ENCODE measurements around the gene GRIA3.
"Not testable (repeated sequence)": the region's sequence is repeated elsewhere in the genome, so short reads cannot be mapped to it uniquely, and the experiment has no call there.

Gene GRIA3

DNA sequence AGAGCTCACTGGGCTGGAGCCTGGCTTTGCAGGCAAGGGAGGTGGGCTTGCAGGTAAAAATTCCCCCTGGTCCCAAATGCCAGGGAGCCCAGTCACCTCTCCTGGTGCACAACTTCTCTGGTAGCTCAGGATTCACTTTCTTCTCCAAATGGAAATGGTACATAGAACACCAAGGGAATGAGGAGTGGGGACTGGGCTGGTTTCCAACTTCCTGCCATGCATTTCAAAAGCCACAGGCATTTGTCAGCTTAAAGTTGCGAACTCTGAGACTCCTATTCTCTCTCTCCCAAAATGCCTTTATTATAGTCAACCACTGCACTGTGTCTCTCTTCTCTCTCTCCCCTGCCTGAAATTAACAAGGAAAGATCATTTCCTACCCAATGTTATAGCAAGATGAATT lies 177.3 kb downstream of the GRIA3 start:
- no peak for DNase-seq

- not testable (repeated sequence) for DNase-seq
Observed at GRCh38 chrX:123386196-123386595, 202.1 kb downstream of the GRIA3 start.

- no peak for DNase-seq
Observed at GRCh38 chrX:123392921-123393320, 208.8 kb downstream of the GRIA3 start.

- no peak for DNase-seq
Observed at GRCh38 chrX:123399709-123400108, 215.6 kb downstream of the GRIA3 start.

DNA sequence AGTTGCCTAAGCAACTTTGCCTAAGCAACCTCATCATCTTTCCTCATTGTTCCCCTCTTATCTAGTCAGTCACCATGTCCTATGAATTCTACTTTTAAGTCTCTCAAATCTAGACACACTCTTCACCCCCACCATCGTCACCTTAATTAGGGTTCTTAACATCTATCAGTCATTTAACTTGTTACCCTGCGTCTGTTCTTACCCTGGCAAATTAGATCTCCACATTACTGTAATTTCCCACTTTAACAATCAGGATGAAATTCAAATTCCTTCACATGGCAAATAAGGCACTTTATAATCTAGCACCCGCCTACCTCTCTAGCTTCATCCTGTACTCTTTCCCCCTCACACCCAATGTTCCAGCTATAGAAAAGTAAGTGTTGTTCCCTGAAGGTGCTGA lies 221.2 kb downstream of the GRIA3 start:
- no peak for DNase-seq

DNA sequence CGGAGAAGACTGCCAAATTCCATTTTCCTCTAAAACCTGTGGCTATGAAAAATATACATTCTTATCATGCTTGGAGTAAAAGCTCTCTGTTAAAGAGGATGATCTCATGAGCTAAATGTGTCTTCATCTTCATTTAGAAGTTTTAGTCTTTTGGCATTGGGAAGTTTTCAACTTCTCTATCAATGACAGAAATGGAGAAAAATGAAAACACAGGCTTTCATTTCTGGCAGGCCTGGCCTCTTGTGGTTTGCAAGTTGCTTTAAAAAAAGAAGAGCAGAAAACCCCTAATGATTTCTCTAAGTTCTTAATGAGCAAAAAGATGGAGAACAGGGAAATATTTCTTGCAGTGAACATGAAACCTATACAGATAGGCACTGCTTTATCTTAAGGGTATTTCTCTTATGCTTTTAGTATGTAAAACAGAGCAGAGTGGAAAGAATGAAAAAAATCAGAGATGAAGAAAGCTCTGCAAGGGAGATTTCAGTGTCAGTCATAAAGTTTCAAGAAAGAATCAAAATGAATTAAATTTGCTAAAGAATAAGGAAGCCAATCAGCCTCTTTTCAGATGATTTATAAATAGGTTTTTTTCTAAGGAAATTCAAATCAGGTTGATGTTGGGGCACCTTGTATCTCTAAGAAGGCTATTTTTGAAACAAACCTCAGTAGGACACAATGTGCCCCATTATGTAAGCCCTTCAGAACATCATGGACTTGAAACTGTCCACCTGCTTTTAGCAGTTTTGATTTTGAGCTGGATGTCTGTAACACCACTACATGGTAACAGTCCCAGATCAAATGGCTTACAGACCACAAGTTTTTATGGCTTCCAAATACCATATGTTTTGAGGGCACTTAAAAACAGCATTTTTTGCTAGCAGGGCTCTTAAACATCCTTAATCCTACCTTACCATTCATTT lies 225.0 kb downstream of the GRIA3 start:
- no peak for DNase-seq

DNA sequence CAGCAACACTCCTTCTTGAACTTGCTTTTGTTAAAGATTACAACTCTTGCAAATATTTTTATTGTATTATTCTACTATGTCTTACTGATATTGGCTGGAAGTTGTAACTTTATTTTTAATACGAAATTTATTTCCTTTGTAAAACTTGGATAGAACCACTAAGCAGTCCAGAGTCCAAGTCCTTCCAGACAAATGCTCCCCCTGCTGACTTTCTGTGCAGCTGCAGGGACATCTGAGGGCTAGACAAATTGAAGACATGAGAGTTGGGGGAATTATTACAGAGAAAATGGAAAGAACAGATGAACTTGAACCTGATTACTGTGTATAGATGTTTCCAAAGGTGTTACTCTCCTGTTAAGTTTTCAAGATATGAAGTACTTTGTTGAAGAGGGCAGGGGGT lies 238.8 kb downstream of the GRIA3 start:
- DNase-seq: no peak

- DNase-seq: no peak
Observed at GRCh38 chrX:123424546-123424945, 240.5 kb downstream of the GRIA3 start.

DNA sequence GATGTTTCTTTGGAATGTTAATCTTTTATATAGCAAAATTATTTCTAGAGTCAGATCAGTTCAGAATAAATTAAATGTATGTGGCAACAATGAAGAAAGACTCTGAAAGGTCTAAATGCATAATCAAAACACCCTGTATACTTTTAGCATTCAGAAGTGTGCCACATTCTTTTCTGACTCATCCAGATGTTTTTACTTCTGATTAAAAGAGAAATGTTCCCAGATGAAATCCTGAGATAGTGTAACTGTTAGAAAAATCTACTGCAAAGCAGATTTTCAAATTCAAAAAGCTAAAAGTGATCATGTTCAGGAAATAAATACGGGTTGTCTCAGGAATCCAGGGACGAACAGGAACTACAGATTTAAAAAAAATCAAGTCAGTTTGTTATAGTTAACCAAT lies 241.4 kb downstream of the GRIA3 start:
- no peak for DNase-seq

DNA sequence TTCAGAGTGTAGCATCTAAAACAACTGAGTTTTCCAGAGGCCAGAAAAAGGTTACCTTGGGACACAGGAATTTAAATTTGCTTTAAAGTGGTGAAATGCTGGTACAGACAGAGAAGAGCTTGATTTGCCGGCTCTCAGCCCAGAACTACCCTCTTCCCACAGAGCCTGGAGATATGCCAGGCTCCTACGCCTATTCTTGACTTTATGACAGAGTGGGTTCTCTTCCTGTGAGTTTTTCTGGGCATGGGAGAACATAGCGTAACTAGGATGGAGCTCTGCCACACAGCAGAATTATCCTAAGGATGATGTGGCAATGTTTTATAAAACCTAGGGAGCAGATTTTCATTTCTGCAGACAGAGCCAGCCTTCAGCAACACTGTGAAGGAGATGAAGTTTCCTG lies 241.8 kb downstream of the GRIA3 start:
- no peak for DNase-seq

- DNase-seq: no peak
Observed at GRCh38 chrX:123432361-123433150, 248.5 kb downstream of the GRIA3 start.

DNA sequence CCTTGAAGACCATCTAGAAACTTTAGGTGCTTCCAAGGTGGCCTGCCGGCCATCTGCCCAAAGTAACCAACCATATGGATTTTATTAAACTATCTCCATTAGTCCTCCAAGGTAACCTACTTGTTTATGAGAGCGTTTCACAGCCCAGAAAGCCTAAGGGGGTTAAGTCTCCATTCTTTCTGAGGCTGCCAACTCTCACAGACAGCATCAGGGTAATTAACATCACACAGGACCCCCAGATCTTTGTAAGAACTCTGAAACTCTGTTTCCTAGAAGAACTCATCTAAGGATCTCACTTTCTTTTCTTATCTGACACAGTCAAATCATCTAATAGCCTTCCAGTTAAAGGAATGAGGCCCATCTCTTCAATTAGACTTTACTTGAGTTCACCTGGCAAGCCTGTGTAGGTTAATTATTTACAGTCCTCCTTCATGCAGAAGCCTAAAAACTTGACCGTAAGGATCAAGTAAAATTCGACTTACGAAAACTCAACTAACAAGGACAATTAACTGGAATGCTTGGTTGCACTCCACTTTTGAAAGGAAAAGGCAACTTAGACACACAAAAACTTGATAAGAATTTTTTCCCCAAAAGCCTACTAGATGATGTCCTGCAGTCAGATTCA lies 252.5 kb downstream of the GRIA3 start:
- no peak for DNase-seq

DNA sequence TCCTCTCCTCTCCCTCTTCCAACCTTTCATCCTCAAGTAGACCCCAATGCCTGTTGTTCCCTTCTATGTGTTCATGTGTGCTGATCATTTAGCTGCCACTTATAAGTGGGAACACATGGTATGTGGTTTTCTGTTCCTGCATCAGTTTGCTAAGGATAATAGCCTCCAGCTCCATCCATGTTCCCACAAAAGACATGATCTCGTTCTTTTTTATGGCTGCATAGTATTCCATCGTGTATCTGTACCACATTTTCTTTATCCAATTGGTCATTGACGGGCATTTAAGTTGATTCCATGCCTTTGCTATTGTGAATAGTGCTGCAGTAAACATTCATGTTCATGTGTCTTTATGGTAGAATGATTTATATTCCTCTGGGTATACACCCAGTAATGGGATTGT lies 255.8 kb downstream of the GRIA3 start:
- not testable (repeated sequence) for DNase-seq

DNA sequence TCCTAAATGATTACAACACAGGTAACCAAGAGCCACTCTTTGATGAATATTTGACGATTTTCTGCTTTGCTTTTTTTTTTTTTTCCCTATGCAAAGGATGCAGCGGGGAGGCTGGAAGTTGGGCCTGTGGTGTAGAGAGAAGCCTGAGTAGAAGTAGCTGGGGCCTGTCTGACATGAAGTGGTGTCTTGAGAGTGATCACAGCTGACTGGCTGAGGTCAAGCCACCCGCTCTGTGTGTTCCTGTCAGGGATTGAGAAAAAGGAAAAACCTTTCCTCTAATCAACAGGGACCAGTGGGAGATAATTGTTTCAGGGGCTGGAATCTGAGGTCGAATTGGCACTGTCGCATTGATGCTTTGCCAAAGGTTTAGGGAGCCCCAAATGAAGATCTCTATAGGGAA lies 258.7 kb downstream of the GRIA3 start:
- DNase-seq: no peak

DNA sequence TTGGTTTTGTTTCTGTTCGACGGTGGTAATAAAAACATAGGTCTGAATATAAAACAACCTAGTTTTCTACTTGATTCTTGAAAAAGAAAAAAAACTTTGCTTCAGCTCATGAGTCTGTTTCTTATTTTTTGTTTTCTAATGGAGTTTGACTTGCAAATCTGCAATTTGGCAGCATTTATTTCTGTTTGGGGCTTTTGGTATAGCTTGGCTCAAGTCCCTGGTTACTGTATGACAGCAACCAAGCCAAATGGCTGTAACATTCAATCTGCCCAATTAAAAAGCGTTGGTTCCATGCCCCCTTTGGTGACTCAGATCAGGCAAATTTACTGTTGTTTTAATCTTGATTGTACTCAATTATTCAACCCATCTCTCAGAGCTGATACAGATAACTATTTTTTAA lies 263.4 kb downstream of the GRIA3 start:
- no peak for DNase-seq

GRCh38 chrX:123449335-123449734 lies 265.3 kb downstream of the GRIA3 start:
- DNase-seq: no peak

- no peak for DNase-seq
Observed at GRCh38 chrX:123450222-123450621, 266.1 kb downstream of the GRIA3 start.

- DNase-seq: no peak
Observed at GRCh38 chrX:123454712-123455431, 270.8 kb downstream of the GRIA3 start.

- DNase-seq: no peak
Observed at GRCh38 chrX:123455693-123456092, 271.6 kb downstream of the GRIA3 start.

DNA sequence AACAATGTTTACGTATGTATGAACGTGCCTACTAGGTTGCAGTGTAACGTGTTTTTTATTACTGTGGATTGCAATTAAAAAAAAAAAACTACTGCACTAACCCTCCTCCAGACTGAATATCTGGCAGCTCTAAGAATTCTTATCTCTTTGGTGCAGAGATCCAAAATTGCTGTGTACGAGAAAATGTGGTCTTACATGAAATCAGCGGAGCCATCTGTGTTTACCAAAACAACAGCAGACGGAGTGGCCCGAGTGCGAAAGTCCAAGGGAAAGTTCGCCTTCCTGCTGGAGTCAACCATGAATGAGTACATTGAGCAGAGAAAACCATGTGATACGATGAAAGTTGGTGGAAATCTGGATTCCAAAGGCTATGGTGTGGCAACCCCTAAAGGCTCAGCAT lies 280.6 kb downstream of the GRIA3 start:
- no peak for DNase-seq

DNA sequence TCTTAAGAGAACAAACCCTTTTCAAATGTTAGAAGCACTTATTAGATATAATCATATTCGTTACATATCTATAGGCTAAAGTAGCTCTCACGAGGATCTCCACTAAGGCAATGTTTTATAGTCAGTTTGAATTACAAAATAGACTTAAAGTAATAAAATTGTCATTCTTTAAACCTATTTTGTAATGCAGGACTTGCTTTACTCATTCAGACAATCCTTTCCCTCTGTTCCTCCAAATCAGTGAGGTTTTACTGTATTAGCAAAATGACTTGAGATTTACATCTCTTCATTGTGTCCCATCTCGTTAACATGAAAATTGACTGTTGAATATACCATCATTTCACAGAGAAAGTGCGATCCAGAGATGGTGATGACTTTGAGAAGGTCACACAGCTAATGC lies 284.4 kb downstream of the GRIA3 start:
- DNase-seq: no peak

DNA sequence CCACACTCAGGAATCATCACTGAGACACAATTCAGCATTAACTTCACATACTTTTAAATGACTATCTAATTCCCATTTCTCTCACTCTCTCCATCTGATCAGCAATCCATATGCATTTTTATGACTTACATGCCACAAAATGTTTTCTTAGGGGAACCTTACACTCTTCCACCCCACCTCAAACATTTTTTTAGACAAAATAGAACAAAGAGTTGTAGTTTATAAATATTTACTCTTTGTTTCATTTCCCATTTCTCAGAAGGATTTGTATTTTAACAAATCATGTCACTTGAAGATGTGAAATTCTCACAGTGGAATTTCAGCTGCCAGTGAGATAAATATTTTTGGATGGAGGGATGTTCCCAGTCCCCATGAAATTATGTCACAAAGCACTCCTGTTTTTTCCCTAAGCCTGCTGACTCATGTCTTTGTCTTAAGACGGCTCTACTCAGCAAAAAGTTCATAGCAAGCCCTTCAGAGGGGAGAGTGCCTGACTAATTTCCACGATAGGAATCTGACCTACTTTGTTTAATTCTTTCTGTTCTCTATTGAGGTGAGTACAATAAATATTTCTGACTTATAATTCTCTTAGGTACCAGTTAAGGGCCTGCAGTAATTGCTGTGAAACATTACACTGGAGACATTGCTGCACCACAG lies 291.1 kb downstream of the GRIA3 start:
- DNase-seq: no peak
